Measurements from ENCODE around the gene ATG4D.
A peak's percentile ranks its signal among the peaks of the same experiment; 100 is the strongest.

ATG4D gene

GRCh38 chr19:10565567-10566407, 22.1 kb downstream of the ATG4D start, which contains the start of gene KRI1 (continued):
- TF ChIP-seq, protein P1, sequence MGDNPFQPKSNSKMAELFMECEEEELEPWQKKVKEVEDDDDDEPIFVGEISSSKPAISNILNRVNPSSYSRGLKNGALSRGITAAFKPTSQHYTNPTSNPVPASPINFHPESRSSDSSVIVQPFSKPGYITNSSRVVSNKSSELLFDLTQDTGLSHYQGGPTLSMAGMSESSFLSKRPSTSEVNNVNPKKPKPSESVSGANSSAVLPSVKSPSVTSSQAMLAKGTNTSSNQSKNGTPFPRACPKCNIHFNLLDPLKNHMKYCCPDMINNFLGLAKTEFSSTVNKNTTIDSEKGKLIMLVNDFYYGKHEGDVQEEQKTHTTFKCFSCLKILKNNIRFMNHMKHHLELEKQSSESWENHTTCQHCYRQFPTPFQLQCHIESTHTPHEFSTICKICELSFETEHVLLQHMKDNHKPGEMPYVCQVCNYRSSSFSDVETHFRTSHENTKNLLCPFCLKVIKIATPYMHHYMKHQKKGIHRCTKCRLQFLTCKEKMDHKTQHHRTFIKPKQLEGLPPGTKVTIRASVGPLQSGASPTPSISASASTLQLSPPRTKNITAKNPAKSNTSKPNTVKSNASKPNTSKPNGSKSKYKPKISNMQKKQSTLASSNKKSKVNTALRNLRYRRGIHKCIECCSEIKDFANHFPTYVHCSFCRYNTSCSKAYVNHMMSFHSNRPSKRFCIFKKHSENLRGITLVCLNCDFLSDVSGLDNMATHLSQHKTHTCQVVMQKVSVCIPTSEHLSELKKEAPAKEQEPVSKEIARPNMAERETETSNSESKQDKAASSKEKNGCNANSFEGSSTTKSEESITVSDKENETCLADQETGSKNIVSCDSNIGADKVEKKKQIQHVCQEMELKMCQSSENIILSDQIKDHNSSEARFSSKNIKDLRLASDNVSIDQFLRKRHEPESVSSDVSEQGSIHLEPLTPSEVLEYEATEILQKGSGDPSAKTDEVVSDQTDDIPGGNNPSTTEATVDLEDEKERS (tag by site-specific recombination; IDR thresholded peaks at IDR 0.05) = no peak
- TF ChIP-seq ZNF785 (tag by site-specific recombination; IDR thresholded peaks at IDR 0.05) (no peak; the same call in 1 of the 2 replicates), PRDM2 (tag by site-specific recombination; IDR thresholded peaks at IDR 0.05; ENCODE audit: borderline replicate concordance) (no peak), ZNF571 (tag by site-specific recombination; IDR thresholded peaks at IDR 0.05) (no peak), KLF9 (tag by site-specific recombination; IDR thresholded peaks at IDR 0.05; ENCODE audit: low read depth) (peak; percentile 99), ZBTB11 (tag by site-specific recombination; conservative IDR thresholded peaks at IDR 0.05; ENCODE audit: low read depth) (peak; percentile 93), ZNF155 (tag by site-specific recombination; IDR thresholded peaks at IDR 0.05) (no peak), HOXA7 (CRISPR knock-in tag; IDR thresholded peaks at IDR 0.05; ENCODE audit: borderline replicate concordance) (no peak), ZNF133 (tag by site-specific recombination; IDR thresholded peaks at IDR 0.05) (no peak), ZBTB1 (tag by site-specific recombination; IDR thresholded peaks at IDR 0.05) (0 out of 2 replicates have a peak, but pooled peaks have one; percentile 63), ZBTB6 (tag by site-specific recombination; IDR thresholded peaks at IDR 0.05) (no peak), PATZ1 (tag by site-specific recombination; IDR thresholded peaks at IDR 0.05) (peak; percentile 97), ZNF521 (tag by site-specific recombination; IDR thresholded peaks at IDR 0.05) (no peak), ZNF555 (tag by site-specific recombination; conservative IDR thresholded peaks at IDR 0.05) (no peak), ZSCAN30 (tag by site-specific recombination; IDR thresholded peaks at IDR 0.05) (0 out of 2 replicates have a peak, but pooled peaks have one; percentile 8)
- TF ChIP-seq, protein P2, sequence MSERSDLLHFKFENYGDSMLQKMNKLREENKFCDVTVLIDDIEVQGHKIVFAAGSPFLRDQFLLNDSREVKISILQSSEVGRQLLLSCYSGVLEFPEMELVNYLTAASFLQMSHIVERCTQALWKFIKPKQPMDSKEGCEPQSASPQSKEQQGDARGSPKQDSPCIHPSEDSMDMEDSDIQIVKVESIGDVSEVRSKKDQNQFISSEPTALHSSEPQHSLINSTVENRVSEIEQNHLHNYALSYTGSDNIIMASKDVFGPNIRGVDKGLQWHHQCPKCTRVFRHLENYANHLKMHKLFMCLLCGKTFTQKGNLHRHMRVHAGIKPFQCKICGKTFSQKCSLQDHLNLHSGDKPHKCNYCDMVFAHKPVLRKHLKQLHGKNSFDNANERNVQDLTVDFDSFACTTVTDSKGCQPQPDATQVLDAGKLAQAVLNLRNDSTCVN (tag by site-specific recombination; optimal IDR thresholded peaks at IDR 0.05) = peak; percentile 100
- TF ChIP-seq, protein P3, sequence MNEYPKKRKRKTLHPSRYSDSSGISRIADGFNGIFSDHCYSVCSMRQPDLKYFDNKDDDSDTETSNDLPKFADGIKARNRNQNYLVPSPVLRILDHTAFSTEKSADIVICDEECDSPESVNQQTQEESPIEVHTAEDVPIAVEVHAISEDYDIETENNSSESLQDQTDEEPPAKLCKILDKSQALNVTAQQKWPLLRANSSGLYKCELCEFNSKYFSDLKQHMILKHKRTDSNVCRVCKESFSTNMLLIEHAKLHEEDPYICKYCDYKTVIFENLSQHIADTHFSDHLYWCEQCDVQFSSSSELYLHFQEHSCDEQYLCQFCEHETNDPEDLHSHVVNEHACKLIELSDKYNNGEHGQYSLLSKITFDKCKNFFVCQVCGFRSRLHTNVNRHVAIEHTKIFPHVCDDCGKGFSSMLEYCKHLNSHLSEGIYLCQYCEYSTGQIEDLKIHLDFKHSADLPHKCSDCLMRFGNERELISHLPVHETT (tag by site-specific recombination; IDR thresholded peaks at IDR 0.05) = no peak
